Suprapubic skin (tissue), 3 donors: ENCODE data around the gene DOCK6.

Experiments used
- POLR2A ChIP-seq, 2 donors: fragments of 450-650 bp; IDR thresholded peaks; one replicate each; pipeline ENCODE4 v1.6.1; 2017; ENCODE audit warnings: antibody characterized with exemption in 2 of 2, mild to moderate bottlenecking in 2 of 2, moderate library complexity in 2 of 2
- TF ChIP-seq, protein P1 (sequence below), 2 donors: fragments of 200-600 bp in 1 of 2; fragments of 450-650 bp in 1 of 2; sonication (generic) in 1 of 2; IDR thresholded peaks; one replicate each; pipeline ENCODE4 v1.5.1; 2016 to 2019; ENCODE audit warnings: antibody characterized with exemption in 2 of 2, mild to moderate bottlenecking in 1 of 2, moderate library complexity in 1 of 2

DNA sequence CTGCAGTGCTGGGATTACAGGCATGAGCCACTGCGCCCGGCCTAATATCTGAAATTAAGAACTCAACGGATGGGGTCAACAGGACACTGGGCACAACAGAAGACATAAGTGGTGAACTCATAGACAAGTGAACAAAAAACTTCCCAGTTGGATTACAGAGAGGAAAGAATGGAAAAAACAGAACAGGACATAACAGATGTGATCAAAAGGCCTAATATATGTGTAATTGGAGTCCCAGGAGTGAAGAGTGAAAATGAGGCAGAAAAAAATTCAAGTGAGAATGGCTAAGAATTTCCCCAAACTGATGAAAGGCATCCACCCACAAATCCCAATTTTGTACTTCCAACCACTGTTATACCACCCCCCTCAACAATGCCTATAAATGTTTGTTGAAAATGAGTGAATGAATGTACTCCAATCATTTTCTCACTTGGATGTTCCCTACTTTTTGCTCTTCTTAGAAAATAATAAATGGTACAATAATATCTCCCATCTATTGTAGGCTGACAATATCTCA lies 41.2 kb downstream of the DOCK6 start:
- TF ChIP-seq, protein P1, sequence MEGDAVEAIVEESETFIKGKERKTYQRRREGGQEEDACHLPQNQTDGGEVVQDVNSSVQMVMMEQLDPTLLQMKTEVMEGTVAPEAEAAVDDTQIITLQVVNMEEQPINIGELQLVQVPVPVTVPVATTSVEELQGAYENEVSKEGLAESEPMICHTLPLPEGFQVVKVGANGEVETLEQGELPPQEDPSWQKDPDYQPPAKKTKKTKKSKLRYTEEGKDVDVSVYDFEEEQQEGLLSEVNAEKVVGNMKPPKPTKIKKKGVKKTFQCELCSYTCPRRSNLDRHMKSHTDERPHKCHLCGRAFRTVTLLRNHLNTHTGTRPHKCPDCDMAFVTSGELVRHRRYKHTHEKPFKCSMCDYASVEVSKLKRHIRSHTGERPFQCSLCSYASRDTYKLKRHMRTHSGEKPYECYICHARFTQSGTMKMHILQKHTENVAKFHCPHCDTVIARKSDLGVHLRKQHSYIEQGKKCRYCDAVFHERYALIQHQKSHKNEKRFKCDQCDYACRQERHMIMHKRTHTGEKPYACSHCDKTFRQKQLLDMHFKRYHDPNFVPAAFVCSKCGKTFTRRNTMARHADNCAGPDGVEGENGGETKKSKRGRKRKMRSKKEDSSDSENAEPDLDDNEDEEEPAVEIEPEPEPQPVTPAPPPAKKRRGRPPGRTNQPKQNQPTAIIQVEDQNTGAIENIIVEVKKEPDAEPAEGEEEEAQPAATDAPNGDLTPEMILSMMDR (IDR thresholded peaks at IDR 0.05): no peak
- no peak for TF ChIP-seq POLR2A (IDR thresholded peaks at IDR 0.05)
